Activated naive CD4-positive, alpha-beta T cell treated with anti-CD3 and anti-CD28 coated beads, Interleukin-2, amount 10 ng/mL, durations not matched to agents 7 days and 5 days (primary cell): Measurements from ENCODE around the gene NCK1.

Source experiments
- CTCF ChIA-PET: fragments of 350-600 bp; sonication (Branson Sonifier 250); formaldehyde crosslinking; loops from one replicate; lab custom pipeline; 2021; ENCODE audit warnings: antibody characterized with exemption; lab: Charles Lee
- DNase-seq: peaks from one replicate; pipeline ENCODE4 v3.0.0-alpha.2; 2020
- H3K27ac Mint-ChIP-seq: one replicate; pipeline ENCODE4 v1.8.0; 2021; ENCODE audit warnings: mild to moderate bottlenecking, moderate library complexity, mixed read lengths
- H3K27me3 Mint-ChIP-seq: one replicate; pipeline ENCODE4 v1.8.0; 2021; ENCODE audit warnings: mild to moderate bottlenecking, mixed read lengths
- H3K36me3 Mint-ChIP-seq: one replicate; pipeline ENCODE4 v1.8.0; 2021; ENCODE audit warnings: mixed read lengths
- H3K4me1 Mint-ChIP-seq: one replicate; pipeline ENCODE4 v1.8.0; 2021; ENCODE audit warnings: mixed read lengths
- H3K4me3 Mint-ChIP-seq: one replicate; pipeline ENCODE4 v1.8.0; 2021; ENCODE audit warnings: mild to moderate bottlenecking, moderate library complexity, mixed read lengths
- H3K9me3 Mint-ChIP-seq: one replicate; pipeline ENCODE4 v1.8.0; 2021; ENCODE audit warnings: mixed read lengths

The NCK1 gene

DNA sequence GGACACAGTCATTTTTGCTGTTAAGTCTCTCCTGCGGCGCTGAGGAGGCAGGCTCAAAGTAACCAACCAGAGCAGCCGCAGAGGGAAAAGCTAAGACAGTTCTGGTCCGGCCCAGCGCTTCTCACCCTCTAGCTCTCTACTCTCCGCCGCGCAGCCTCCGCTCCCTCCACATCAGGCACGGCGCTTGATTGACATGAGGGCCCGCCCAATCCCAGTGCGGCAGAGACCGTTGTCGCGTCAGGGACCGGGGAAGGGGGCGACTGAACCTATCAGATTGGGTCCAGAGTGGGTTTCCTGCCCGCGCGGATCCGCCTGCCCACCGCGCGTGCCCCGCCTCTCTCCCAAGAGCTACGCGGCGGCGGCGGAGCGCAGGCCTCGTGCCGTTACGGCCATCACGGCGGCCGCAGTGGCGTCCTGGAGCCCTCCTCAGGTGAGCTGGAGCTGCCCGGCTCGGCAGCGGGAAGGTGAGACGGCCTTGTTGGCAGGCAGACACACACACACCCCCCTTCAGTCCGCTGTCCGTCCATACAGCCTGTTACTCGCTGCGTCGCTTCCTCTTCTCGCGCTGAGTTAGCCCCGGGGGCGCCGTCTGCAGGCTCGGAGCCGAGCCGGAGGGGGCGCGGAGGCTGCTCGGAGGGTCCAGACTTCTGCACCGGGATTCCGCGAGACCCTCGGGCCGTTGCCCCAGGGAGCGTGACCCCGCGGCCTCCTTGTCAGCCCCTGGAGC is at the start of gene NCK1:
Gene NCK1, plus strand, starts transcription at position 319 of the 727 bp plus-strand sequence. CDS start 65,794 bp downstream, outside the sequence.
- Mint-ChIP-seq H3K9me3 (peaks cover 3% of the 10 kb centered on the region), H3K4me1 (peaks cover 60% of the 10 kb centered on the region), H3K36me3 (peaks cover 21% of the 10 kb centered on the region), H3K27ac (peak within 1 kb of the TSS; percentile 99), H3K27me3 (peaks cover 3% of the 10 kb centered on the region), H3K4me3 (peak within 1 kb of the TSS; percentile 85)
- DNase-seq, result peak; percentile 99
- CTCF ChIA-PET, result interaction anchor here (0.7 to 4.3 kb wide), 7 partner anchors 20 to 470 kb away, joined by 3 to 24 read pairs (median 4); partner anchors contain the start of gene STAG1

DNA sequence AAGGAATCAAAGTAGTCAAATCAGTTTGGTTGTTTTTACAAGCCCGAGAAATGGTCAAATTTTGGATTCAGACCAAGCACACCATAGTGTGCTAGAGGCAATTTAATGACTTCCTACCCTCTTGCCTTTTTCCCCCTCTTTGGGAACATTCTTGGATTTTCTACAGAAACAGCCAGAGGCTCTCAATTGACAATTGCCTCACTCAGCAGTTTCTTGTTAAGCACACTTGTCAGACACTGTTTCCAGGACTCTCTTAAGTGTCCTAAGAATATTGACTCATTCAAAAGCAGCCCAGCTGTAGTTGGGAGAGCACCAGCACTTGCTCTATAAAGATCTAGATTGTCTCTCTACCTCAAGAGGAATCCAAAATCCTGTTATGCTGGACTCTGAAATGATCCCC is 44.6 kb upstream of the NCK1 start:
- Mint-ChIP-seq H3K9me3 (no peaks in the 10 kb centered on the region), H3K4me3 (no peak overlapping the region), H3K4me1 (peaks cover 23% of the 10 kb centered on the region), H3K36me3 (no peaks in the 10 kb centered on the region), H3K27ac (no peak overlapping the region), H3K27me3 (peaks cover 67% of the 10 kb centered on the region)
- CTCF ChIA-PET, result no interaction called here
- no peak for DNase-seq

DNA sequence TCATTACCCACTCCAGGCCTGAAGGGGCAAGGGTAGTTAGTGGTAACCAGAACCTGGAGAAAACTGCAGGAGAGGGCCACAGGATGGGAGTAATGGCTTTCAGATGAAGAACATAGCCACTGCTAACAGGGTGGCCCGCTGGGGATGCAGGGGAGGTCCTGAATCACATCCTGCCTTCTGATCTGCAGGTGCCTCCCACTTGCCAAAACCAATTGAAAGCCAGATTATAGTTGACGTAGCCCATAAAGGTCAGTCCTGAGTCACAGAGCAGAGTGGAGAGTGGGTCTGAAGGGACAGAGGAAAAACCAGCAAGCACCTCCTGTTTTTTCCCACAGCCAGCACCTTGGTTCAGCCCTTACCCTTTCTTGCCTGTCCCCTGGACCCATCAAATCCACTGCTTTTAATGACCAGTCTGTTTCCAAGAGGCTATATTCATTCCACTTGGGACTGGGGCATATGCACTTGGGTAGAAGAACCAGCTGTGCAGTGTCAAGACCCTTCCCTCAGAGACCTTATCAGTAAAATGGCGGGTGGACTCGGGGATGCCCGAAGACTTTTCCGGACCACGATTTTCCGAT is 43.7 kb upstream of the NCK1 start:
- Mint-ChIP-seq H3K27me3 (peaks cover 64% of the 10 kb centered on the region), H3K27ac (no peak overlapping the region), H3K4me3 (peak overlapping the region; percentile 75), H3K36me3 (no peaks in the 10 kb centered on the region), H3K4me1 (peaks cover 23% of the 10 kb centered on the region), H3K9me3 (no peaks in the 10 kb centered on the region)
- CTCF ChIA-PET, result interaction anchor here (0.7 kb wide), 1 partner anchor 196 kb away, joined by 3 read pairs; no protein-coding TSS in a partner anchor
- peak; percentile 25 for DNase-seq

DNA sequence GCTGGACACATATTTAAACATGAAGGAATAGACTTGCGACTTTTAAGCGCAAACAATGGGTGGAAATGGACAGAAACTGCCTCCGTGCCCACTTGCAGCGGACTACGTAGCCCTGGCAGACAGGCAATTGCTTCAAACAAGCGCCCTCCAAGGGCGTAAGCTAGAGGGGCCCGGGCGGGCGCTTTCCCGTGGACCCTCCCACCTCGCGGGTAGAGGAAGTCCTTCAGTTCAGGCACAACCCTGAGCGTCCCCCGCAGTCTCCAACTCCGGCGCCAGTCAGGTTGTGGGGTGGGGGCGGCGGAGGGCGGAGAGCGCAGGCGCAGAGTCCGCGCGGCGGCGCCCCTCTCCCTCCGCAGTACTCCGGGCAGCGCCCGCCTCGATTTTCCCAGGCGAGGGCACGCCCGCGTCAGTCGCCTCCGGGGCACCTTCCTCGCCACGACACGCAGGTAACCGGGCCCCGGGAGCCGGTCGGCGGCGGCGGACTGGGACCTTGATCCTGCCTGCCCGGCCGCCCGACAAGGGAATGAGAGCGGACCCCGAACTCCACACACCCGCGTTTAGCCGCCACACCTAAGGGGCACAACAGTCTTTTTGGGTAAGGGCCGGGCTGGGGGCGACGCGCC is 43.1 kb upstream of the NCK1 start, which contains the start of gene SLC35G2:
Gene SLC35G2, plus strand, starts transcription at position 358 of the 623 bp plus-strand sequence. CDS start 35,335 bp downstream, outside the sequence.
- H3K27me3 Mint-ChIP-seq, result peaks cover 70% of the 10 kb centered on the region
- CTCF ChIA-PET, result interaction anchor here (0.7 kb wide), 1 partner anchor 195 kb away, joined by 3 read pairs; no protein-coding TSS in a partner anchor
- peak; percentile 49 for DNase-seq
- no peaks in the 10 kb centered on the region for H3K36me3 Mint-ChIP-seq
- H3K27ac Mint-ChIP-seq, result no peak within 1 kb of the TSS
- peaks cover 23% of the 10 kb centered on the region for H3K4me1 Mint-ChIP-seq
- H3K9me3 Mint-ChIP-seq, result peaks cover 1% of the 10 kb centered on the region
- H3K4me3 Mint-ChIP-seq, result peak within 1 kb of the TSS; percentile 75

DNA sequence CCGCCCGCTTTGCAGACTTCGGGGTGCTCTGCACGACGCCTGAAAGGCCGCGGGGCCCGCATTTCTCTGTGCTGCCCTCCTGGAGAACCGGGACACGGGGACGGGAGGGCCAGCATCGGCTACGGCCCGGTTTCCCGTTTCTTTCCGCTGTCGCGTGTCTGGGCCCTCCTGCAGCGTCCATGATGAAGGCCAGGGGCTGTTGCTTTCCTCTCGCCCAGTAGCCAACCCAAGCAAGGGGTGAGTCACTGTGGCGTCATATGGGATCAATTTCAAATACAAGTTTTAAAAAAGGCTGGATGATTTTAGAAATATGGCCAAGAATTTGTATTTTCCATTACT is 42.6 kb upstream of the NCK1 start:
- DNase-seq, result no peak
- Mint-ChIP-seq H3K27ac (no peak overlapping the region), H3K27me3 (peaks cover 72% of the 10 kb centered on the region), H3K36me3 (no peaks in the 10 kb centered on the region), H3K4me1 (peaks cover 23% of the 10 kb centered on the region), H3K4me3 (peak overlapping the region; percentile 75), H3K9me3 (peaks cover 2% of the 10 kb centered on the region)
- CTCF ChIA-PET, result no interaction called here

DNA sequence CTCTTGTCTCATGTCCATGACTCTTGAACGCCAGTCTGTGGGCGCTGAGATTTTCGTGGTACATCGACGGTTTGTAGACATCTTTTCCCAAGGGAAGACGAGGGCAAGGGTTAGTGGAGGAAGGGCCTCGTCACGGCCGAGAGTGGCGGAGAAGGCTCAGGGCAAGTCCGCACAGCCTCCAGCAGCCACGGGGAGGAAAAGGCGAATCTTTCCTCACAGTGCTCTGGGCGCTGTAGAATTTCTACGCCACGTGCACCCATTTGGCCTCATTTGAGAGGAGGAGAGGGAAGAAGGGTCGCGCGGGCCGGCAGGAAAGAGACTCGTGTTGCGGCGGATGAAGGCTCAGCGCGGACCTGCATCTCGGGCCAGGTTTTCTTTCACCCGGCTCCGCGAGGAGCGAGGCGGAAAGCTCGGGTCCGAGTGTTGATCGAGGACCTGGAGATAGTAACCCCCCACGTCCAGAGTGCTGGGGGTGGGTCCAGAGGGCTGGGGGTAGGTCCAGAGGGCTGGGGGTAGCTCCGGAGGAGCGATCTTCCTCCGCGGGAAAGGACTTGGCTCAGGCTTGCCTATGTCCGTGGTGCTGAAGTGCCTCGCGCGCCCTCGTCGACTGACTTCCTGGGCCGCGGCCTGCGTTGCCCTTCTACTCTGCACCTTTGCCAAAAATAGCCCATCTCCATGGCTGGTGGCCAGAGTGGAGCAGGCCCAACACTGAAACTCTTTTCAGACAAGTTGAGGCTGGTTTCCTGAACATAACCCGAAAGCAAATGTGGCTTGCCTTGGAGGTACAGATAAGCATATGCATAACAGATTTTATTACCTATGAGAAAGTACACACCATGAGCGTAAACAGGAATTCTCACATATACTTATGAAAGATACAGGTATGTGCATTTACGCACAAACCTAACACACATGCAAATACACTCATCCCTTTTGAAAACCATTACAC is 42.0 kb upstream of the NCK1 start:
- Mint-ChIP-seq H3K27me3 (peaks cover 72% of the 10 kb centered on the region), H3K36me3 (no peaks in the 10 kb centered on the region), H3K4me3 (peak overlapping the region; percentile 75), H3K4me1 (peaks cover 23% of the 10 kb centered on the region), H3K27ac (no peak overlapping the region), H3K9me3 (peaks cover 2% of the 10 kb centered on the region)
- CTCF ChIA-PET, result interaction anchor here (1.3 kb wide), 1 partner anchor 68 kb away, joined by 3 read pairs; the partner anchor contains the start of gene STAG1
- DNase-seq, result peak; percentile 51

DNA sequence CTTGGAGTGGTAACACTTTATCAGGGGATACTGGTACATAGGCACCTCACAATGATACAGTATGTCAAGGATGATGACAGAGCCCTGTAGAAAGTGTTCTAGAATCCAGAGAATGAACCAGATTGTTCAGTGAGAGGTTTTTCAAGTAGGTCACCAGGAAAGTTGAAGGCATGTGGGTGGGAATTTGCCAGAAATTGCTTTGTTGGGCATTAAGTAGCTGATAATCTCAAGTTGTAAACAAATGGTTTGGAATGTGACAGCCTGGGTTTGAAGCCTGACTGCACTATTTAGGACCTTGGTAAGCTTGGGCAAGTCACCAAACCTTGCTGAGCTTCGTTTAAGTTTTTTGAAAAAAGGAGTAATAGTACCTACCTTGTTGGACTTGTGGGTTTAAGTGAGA is 30.5 kb upstream of the NCK1 start:
- DNase-seq, result no peak
- no peak overlapping the region for H3K27ac Mint-ChIP-seq
- peaks cover 16% of the 10 kb centered on the region for H3K27me3 Mint-ChIP-seq
- H3K4me1 Mint-ChIP-seq, result no peaks in the 10 kb centered on the region
- no peak overlapping the region for H3K4me3 Mint-ChIP-seq
- CTCF ChIA-PET, result no interaction called here
- H3K36me3 Mint-ChIP-seq, result peaks cover 2% of the 10 kb centered on the region
- H3K9me3 Mint-ChIP-seq, result peaks cover 2% of the 10 kb centered on the region

DNA sequence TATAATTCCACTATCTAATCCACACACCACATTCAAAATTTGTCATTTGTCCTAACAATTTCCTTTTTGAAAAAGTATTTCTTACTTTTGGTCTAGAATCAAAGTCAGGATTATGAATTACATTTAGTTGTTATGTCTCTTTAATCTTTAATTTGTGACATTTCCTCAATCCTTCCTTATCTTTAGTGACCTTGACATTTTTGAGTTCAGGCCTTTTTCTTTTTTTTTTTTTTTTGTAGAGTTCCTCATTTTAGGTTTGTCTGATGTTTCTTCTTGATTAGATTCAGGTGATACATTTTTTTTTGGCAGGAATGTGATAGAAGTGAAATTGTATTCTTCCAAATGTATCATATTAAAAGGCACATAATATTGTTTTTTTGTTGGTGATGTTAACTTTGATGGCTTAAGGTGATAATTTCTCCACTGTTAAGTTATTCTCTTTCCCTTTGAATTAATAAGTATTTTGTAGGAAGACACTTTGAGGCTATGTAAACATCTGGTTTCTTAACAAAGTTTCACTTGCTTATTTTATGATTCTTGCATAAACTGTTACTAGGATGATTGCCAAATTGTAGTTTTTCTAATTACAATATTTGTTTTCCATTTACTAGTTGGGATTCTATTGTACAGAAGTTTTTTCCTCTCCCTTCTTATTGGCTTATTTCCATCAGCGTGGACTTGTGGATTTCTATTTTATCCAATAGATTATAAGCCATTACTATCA is 26.8 kb upstream of the NCK1 start:
- H3K9me3 Mint-ChIP-seq, result no peaks in the 10 kb centered on the region
- peaks cover 16% of the 10 kb centered on the region for H3K27me3 Mint-ChIP-seq
- no peak overlapping the region for H3K27ac Mint-ChIP-seq
- CTCF ChIA-PET, result no interaction called here
- no peak overlapping the region for H3K4me3 Mint-ChIP-seq
- peaks cover 19% of the 10 kb centered on the region for H3K4me1 Mint-ChIP-seq
- no peak for DNase-seq
- peaks cover 9% of the 10 kb centered on the region for H3K36me3 Mint-ChIP-seq

DNA sequence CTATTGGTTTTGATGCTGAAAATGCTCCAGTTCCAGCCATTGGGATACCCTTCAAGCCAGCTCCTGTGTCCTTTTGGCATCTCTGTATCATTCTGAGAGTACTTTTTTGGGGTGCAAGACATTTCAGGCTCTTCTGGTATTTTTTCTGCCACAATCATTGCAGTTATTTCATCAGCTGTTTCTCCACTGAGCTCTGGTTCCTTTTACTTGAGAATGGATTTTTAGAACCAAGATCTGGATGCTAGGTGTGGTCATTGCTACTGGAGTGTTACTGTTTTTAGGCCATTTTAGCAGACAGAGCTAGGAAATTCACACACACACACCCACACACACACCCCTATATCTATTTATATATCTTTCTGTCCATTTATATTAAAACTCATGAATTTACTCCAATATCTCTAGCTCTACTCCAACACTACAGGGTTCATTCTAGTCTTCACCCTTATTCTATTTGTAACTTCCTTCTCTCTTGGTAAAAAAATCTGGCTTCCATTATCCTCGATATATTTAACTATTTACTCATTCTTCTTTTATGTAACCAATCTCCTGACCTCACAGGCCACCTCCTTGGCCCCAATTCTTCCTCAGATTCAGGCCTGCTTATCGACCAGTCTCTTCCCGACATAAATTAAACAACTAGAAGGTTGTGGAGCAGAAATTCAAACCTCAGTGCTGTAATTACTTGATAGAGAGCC is 26.0 kb upstream of the NCK1 start:
- Mint-ChIP-seq H3K9me3 (no peaks in the 10 kb centered on the region), H3K4me3 (no peak overlapping the region), H3K36me3 (peaks cover 9% of the 10 kb centered on the region), H3K27ac (no peak overlapping the region), H3K27me3 (peaks cover 10% of the 10 kb centered on the region), H3K4me1 (peaks cover 19% of the 10 kb centered on the region)
- no peak for DNase-seq
- CTCF ChIA-PET, result no interaction called here

DNA sequence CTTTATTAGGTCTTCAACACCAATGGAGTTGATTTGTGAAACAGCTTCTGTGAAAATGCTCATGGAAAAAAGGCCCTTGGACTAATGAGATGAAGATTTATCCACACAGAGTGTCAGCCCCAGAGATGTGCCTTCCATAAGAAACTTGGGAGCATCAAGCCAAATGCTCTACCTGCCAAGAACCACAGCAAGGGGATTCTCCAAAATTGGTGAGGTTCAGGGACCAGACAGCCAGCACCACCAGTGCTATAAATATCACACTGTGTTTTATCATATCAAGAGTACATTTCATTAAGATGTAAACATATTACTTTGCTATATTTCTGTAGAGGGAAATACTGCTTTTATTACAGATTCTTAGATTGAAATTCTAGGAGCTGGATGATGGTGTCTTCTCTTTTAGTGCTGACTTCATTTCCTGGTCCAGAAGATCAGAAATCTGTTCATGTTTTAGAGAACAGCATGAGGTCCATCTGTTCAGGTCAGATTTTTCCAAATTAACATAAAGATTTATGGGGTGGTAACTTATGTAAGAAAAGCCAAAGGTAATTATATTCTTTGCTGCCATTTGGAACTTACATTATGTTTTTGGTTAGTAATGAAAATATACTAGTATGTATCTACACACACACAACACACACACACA is 25.4 kb upstream of the NCK1 start:
- peaks cover 9% of the 10 kb centered on the region for H3K36me3 Mint-ChIP-seq
- CTCF ChIA-PET, result no interaction called here
- H3K27ac Mint-ChIP-seq, result no peak overlapping the region
- H3K27me3 Mint-ChIP-seq, result peaks cover 4% of the 10 kb centered on the region
- peaks cover 19% of the 10 kb centered on the region for H3K4me1 Mint-ChIP-seq
- H3K9me3 Mint-ChIP-seq, result no peaks in the 10 kb centered on the region
- no peak overlapping the region for H3K4me3 Mint-ChIP-seq
- DNase-seq, result no peak

DNA sequence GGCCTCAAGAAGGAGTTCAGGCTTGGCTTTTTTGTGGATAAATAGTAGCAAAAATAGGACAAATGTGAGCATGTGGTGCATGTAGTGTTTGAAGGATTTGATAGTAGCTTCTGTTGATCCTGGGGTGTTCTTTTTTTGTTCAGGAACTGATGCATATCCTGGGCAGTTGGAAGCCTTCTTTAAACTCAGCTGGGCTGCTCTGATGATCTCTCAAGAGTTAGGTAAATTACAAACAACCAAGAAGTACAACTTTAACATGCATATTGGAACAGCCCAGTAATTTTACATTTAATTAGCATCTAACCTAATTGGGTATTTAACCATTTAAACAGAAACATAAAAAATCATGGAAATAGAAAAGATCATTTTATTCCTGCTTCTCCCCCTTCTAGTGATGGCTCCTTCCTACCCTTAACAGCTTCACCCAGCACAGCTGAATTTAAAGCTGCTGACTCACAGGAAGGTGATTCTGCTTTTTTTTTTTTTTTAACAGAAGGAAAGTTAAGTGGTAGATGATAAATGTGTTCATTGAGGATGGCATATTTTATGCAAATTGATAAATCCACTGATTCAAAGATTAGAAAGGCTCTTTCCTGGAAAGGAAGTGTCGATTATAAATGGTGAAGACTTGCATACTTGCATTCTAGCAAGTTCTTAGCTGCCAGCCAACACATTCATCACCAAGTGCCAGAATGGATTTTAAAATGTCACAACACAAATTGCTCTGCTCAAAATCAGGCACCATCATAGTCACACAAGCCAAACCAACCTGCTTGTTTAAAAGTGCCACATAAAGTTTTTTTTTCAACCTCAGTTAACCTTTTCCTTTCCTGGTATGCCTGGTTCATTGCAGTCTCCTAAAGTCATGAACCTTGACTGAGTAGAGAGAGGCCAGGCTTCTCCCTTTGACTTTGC is 23.1 kb upstream of the NCK1 start:
- Mint-ChIP-seq H3K36me3 (peaks cover 19% of the 10 kb centered on the region), H3K4me3 (no peak overlapping the region), H3K27ac (no peak overlapping the region), H3K4me1 (peaks cover 19% of the 10 kb centered on the region), H3K27me3 (no peaks in the 10 kb centered on the region), H3K9me3 (no peaks in the 10 kb centered on the region)
- CTCF ChIA-PET, result interaction anchor here (0.6 kb wide), 2 partner anchors 23 to 155 kb away, joined by 3 read pairs; partner anchors contain the start of gene NCK1
- no peak for DNase-seq
